Bronchial epithelial cell (primary cell): ENCODE measurements around the gene MTSS2. TPM values are rescaled to one million over a fixed set of nuclear protein-coding genes. Genes with fewer than 3 reads are reported as not detected.

Source experiments
- DNase-seq: peaks from one replicate; pipeline ENCODE4 v3.0.0-alpha.2; 2010; ENCODE audit warnings: low read depth
- FAIRE-seq: peaks from 2 replicates; lab custom pipeline; 2011; peaks lifted over from hg19 to GRCh38; lab: Jason Lieb, UNC
- H3K27me3 ChIP-seq: 2 replicates; pipeline ENCODE4 v1.5.1; 2011; ENCODE audit warnings: low read length; ENCODE audit not compliant: control insufficient read depth, insufficient read depth
- H3K36me3 ChIP-seq: 2 replicates; pipeline ENCODE4 v1.5.1; 2011; ENCODE audit warnings: low read length; ENCODE audit not compliant: control insufficient read depth, insufficient read depth
- H3K4me3 ChIP-seq: 2 replicates; pipeline ENCODE4 v1.5.1; 2011; ENCODE audit warnings: mild to moderate bottlenecking, low read depth, low read length, control low read depth
- total RNA-seq: library from RNA; depleted of rRNA; stranded (reverse); fragments of >200 nt; gene quantifications from 2 replicates; pipeline ENCODE4 v1.2.1, GENCODE V29; 2014
- TF ChIP-seq, protein P1 (sequence below): IDR thresholded peaks from 2 replicates; pipeline ENCODE4 v1.5.1; 2011; ENCODE audit warnings: mild to moderate bottlenecking, moderate library complexity, low read length, control low read depth, inconsistent platforms; ENCODE audit not compliant: insufficient read depth, severe bottlenecking

MTSS2 gene
- total RNA-seq, 1 donor from 2014 or later = 20.0 TPM

- DNase-seq = no peak
- H3K4me3 ChIP-seq = no peak overlapping the region
- H3K36me3 ChIP-seq = peaks cover 34% of the 10 kb centered on the region
- no peaks in the 10 kb centered on the region for H3K27me3 ChIP-seq
- FAIRE-seq = no peak
- TF ChIP-seq, protein P1, sequence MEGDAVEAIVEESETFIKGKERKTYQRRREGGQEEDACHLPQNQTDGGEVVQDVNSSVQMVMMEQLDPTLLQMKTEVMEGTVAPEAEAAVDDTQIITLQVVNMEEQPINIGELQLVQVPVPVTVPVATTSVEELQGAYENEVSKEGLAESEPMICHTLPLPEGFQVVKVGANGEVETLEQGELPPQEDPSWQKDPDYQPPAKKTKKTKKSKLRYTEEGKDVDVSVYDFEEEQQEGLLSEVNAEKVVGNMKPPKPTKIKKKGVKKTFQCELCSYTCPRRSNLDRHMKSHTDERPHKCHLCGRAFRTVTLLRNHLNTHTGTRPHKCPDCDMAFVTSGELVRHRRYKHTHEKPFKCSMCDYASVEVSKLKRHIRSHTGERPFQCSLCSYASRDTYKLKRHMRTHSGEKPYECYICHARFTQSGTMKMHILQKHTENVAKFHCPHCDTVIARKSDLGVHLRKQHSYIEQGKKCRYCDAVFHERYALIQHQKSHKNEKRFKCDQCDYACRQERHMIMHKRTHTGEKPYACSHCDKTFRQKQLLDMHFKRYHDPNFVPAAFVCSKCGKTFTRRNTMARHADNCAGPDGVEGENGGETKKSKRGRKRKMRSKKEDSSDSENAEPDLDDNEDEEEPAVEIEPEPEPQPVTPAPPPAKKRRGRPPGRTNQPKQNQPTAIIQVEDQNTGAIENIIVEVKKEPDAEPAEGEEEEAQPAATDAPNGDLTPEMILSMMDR = no peak
Observed at GRCh38 chr16:70670175-70670574, 15.7 kb downstream of the MTSS2 start.

- no peaks in the 10 kb centered on the region for H3K27me3 ChIP-seq
- peak; percentile 40 for FAIRE-seq
- TF ChIP-seq, protein P1 = no peak
- H3K4me3 ChIP-seq = no peak overlapping the region
- no peak for DNase-seq
- peaks cover 32% of the 10 kb centered on the region for H3K36me3 ChIP-seq
Observed at GRCh38 chr16:70665806-70666735, 19.8 kb downstream of the MTSS2 start.

- H3K27me3 ChIP-seq = no peaks in the 10 kb centered on the region
- no peak for DNase-seq
- peaks cover 30% of the 10 kb centered on the region for H3K36me3 ChIP-seq
- no peak overlapping the region for H3K4me3 ChIP-seq
- no peak for FAIRE-seq
- TF ChIP-seq, protein P1 = no peak
Observed at GRCh38 chr16:70665113-70665694, 20.6 kb downstream of the MTSS2 start.

- H3K36me3 ChIP-seq = peaks cover 28% of the 10 kb centered on the region
- DNase-seq (no peak), FAIRE-seq (no peak)
- H3K4me3 ChIP-seq = no peak overlapping the region
- TF ChIP-seq, protein P1 = no peak
- H3K27me3 ChIP-seq = no peaks in the 10 kb centered on the region
Observed at GRCh38 chr16:70664325-70665112, 21.3 kb downstream of the MTSS2 start.

GRCh38 chr16:70663524-70664324 is 22.1 kb downstream of the MTSS2 start:
- H3K27me3 ChIP-seq = no peaks in the 10 kb centered on the region
- peaks cover 27% of the 10 kb centered on the region for H3K36me3 ChIP-seq
- H3K4me3 ChIP-seq = no peak overlapping the region
- no peak for FAIRE-seq
- no peak for DNase-seq
- TF ChIP-seq, protein P1 = no peak
